ENCODE measurements around the gene ATP8A2.
"Not testable (repeated sequence)": the region's sequence is repeated elsewhere in the genome, so short reads cannot be mapped to it uniquely, and the experiment has no call there.

The ATP8A2 gene

GRCh38 chr13:25951831-25952230 is 580.1 kb downstream of the ATP8A2 start:
- no peak overlapping the region for H3K4me3 ChIP-seq (ENCODE audit: low read depth, low read length)
- TF ChIP-seq MYC (IDR thresholded peaks at IDR 0.05; ENCODE audit: low read depth, low read length) (no peak), CTCF (IDR thresholded peaks at IDR 0.05; ENCODE audit: low read depth, low read length) (no peak)
- no peak for DNase-seq (ENCODE audit: low read depth)

- not testable (repeated sequence) for H3K4me3 ChIP-seq (ENCODE audit: low read depth, low read length)
Measured at GRCh38 chr13:25954080-25954479, 582.3 kb downstream of the ATP8A2 start.

GRCh38 chr13:25954943-25955342 is 583.2 kb downstream of the ATP8A2 start:
- H3K4me3 ChIP-seq (ENCODE audit: low read depth, low read length); DNase-seq (ENCODE audit: low read depth): not testable (repeated sequence)

More at GRCh38 chr13:25954080-25954479, 582.3 kb downstream of the ATP8A2 start:
- DNase-seq (ENCODE audit: low read depth) = not testable (repeated sequence)

GRCh38 chr13:25958986-25959385 is 587.2 kb downstream of the ATP8A2 start:
- H3K4me3 ChIP-seq (ENCODE audit: low read depth, low read length) = no peak overlapping the region
- TF ChIP-seq MAX (IDR thresholded peaks at IDR 0.05; ENCODE audit: low read depth, low read length) = no peak
- TF ChIP-seq CTCF (IDR thresholded peaks at IDR 0.05; ENCODE audit: low read depth, low read length) = no peak
- no peak for TF ChIP-seq POLR2A (IDR thresholded peaks at IDR 0.05; ENCODE audit: extremely low read depth, insufficient read length)
- TF ChIP-seq MYC (IDR thresholded peaks at IDR 0.05; ENCODE audit: low read depth, low read length) = no peak
- DNase-seq (ENCODE audit: low read depth) = peak; percentile 15

- TF ChIP-seq POLR2A (IDR thresholded peaks at IDR 0.05; ENCODE audit: extremely low read depth, insufficient read length) (no peak), MYC (IDR thresholded peaks at IDR 0.05; ENCODE audit: low read depth, low read length) (no peak), MAX (IDR thresholded peaks at IDR 0.05; ENCODE audit: low read depth, low read length) (no peak), CTCF (IDR thresholded peaks at IDR 0.05; ENCODE audit: low read depth, low read length) (no peak)
- no peak for DNase-seq (ENCODE audit: low read depth)
- H3K4me3 ChIP-seq (ENCODE audit: low read depth, low read length) = no peak overlapping the region
Measured at GRCh38 chr13:25961294-25961693, 589.5 kb downstream of the ATP8A2 start.

DNA sequence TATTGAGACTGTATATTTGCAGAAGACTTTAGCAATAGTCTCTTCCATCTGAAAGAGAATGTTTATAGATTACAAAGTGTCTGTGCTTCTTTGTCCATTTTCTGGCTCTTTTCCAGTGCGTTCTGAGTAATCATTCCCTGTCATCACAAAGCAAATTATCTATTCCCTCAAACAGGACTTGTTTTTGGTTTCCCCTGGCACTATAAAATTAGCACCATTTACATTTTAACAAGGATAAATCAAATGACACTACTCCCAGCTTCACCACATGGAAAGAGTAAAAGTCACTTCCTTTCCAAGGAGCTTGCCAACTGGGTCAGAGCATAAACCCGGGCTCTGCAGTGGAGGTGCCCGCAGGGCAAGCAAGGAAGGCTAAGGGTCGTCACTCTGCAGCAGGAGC is 591.9 kb downstream of the ATP8A2 start:
- no peak for DNase-seq (ENCODE audit: low read depth)
- TF ChIP-seq POLR2A (IDR thresholded peaks at IDR 0.05; ENCODE audit: extremely low read depth, insufficient read length) (no peak), MAX (IDR thresholded peaks at IDR 0.05; ENCODE audit: low read depth, low read length) (no peak), MYC (IDR thresholded peaks at IDR 0.05; ENCODE audit: low read depth, low read length) (no peak), CTCF (IDR thresholded peaks at IDR 0.05; ENCODE audit: low read depth, low read length) (no peak)
- H3K4me3 ChIP-seq (ENCODE audit: low read depth, low read length) = no peak overlapping the region

GRCh38 chr13:25965596-25965995 is 593.8 kb downstream of the ATP8A2 start:
- H3K4me3 ChIP-seq (ENCODE audit: low read depth, low read length) = no peak overlapping the region
- DNase-seq (ENCODE audit: low read depth) = no peak
- TF ChIP-seq CTCF (IDR thresholded peaks at IDR 0.05; ENCODE audit: low read depth, low read length) (no peak), MYC (IDR thresholded peaks at IDR 0.05; ENCODE audit: low read depth, low read length) (no peak), POLR2A (IDR thresholded peaks at IDR 0.05; ENCODE audit: extremely low read depth, insufficient read length) (no peak), MAX (IDR thresholded peaks at IDR 0.05; ENCODE audit: low read depth, low read length) (no peak)

All from NB4 (cell line).